Right atrium auricular region (tissue), 2 donors: ENCODE data around the gene ATP6V1E1. TPM values are rescaled to one million over a fixed set of nuclear protein-coding genes. Genes with fewer than 3 reads are reported as not detected.

Source experiments
- DNase-seq: peaks from one replicate; pipeline ENCODE4 v3.0.0-alpha.2; 2019; ENCODE audit warnings: low spot score
- H3K27ac ChIP-seq, 2 donors: fragments of 200-600 bp; sonication (generic); 1 replicate in 1 of 2; 2 replicates in 1 of 2; pipeline ENCODE4 v1.5.1; 2016 to 2019
- H3K27me3 ChIP-seq, 2 donors: fragments of 200-600 bp; sonication (generic); one replicate each; pipeline versions ENCODE4 v1.5.1 to v1.6.0; 2017 to 2019
- H3K36me3 ChIP-seq: fragments of 200-600 bp; sonication (generic); one replicate; pipeline ENCODE4 v1.5.1; 2016
- H3K4me1 ChIP-seq, 2 donors: fragments of 200-600 bp; sonication (generic); one replicate each; pipeline versions ENCODE4 v1.5.1 to v1.6.0; 2017 to 2019
- H3K4me3 ChIP-seq, 2 donors: fragments of 200-600 bp; sonication (generic); 1 replicate in 1 of 2; 2 replicates in 1 of 2; pipeline ENCODE4 v1.5.1; 2017 to 2019; ENCODE audit warnings: mild to moderate bottlenecking in 1 of 2, moderate library complexity in 1 of 2
- H3K9me3 ChIP-seq, 2 donors: fragments of 200-600 bp; sonication (generic); one replicate each; pipeline ENCODE4 v1.5.1; 2019
- CTCF ChIP-seq, 2 donors: fragments of 200-600 bp; sonication (generic); IDR thresholded peaks; one replicate each; pipeline ENCODE4 v1.5.1; 2019; ENCODE audit warnings: antibody characterized with exemption in 2 of 2
- total RNA-seq, 2 donors: library from RNA; depleted of rRNA; stranded (reverse); fragments of >200 nt; gene quantifications; one replicate each; pipeline ENCODE4 v1.1.0, GENCODE V29; 2016

ATP6V1E1 gene
- total RNA-seq, 2 donors from 2014 or later = 202 to 213 TPM

- H3K27ac ChIP-seq = no peak overlapping the region
- H3K9me3 ChIP-seq = no peaks in the 10 kb centered on the region
- no peaks in the 10 kb centered on the region for H3K4me1 ChIP-seq
- no peaks in the 10 kb centered on the region for H3K36me3 ChIP-seq
- no peak for DNase-seq
- H3K27me3 ChIP-seq = no peaks in the 10 kb centered on the region
- no peak for TF ChIP-seq CTCF (IDR thresholded peaks at IDR 0.05)
- no peak overlapping the region for H3K4me3 ChIP-seq
Observed at GRCh38 chr22:17583151-17583550, 45.4 kb downstream of the ATP6V1E1 start.

DNA sequence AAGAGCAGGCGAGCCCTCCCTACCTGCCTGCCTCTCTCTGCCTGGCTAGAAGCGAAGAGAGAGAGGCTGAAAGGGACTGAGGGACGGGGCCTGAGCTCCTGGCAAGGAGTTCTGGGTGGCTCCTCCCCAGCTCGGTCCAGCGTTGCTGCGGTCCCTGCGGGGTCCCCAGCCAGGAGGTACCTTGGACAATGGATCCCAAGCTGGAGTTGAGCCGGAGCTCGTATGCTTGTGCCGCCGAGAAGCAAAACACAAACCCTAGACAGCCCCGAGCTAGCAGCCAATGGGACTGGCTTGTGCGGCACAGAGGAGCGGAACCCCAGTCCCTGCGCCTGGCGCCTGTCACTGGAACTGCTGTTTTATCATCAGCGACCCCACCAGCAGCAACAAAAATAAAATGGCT is 46.9 kb downstream of the ATP6V1E1 start:
- Histone ChIP-seq H3K27ac (no peak overlapping the region), H3K36me3 (no peaks in the 10 kb centered on the region), H3K4me3 (no peak overlapping the region), H3K9me3 (no peaks in the 10 kb centered on the region), H3K27me3 (no peaks in the 10 kb centered on the region), H3K4me1 (peaks cover 0 to 5% of the 10 kb centered on the region in 2 donors)
- no peak for TF ChIP-seq CTCF (IDR thresholded peaks at IDR 0.05)
- no peak for DNase-seq

DNA sequence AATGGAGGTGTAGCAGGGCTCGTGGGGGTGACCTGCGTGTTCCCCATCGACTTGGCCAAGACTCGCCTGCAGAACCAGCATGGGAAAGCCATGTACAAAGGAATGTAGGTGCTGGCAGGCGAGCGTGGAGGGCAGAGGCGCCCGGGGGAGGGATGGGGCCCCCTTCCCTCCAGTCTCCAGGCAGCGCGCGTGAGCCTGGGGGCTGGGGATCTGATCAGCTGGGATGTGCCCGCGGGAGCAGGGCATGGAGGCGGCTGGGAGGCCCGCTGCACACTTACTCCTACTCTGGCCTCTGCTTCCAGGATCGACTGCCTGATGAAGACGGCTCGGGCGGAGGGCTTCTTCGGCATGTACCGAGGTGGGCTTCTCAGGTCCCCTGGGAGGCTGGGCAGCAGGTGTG is 47.5 kb downstream of the ATP6V1E1 start:
- Histone ChIP-seq H3K36me3 (no peaks in the 10 kb centered on the region), H3K27me3 (no peaks in the 10 kb centered on the region), H3K9me3 (no peaks in the 10 kb centered on the region), H3K4me3 (no peak overlapping the region), H3K4me1 (peaks cover 0 to 5% of the 10 kb centered on the region in 2 donors), H3K27ac (no peak overlapping the region)
- TF ChIP-seq CTCF (IDR thresholded peaks at IDR 0.05) = no peak
- no peak for DNase-seq

GRCh38 chr22:17580441-17581031 is 48.0 kb downstream of the ATP6V1E1 start:
- H3K36me3 ChIP-seq = no peaks in the 10 kb centered on the region
- no peak overlapping the region for H3K27ac ChIP-seq
- H3K4me3 ChIP-seq = no peak overlapping the region
- H3K27me3 ChIP-seq = no peaks in the 10 kb centered on the region
- peaks cover 0 to 5% of the 10 kb centered on the region in 2 donors for H3K4me1 ChIP-seq
- DNase-seq = no peak
- no peak for TF ChIP-seq CTCF (IDR thresholded peaks at IDR 0.05)
- no peaks in the 10 kb centered on the region for H3K9me3 ChIP-seq

DNA sequence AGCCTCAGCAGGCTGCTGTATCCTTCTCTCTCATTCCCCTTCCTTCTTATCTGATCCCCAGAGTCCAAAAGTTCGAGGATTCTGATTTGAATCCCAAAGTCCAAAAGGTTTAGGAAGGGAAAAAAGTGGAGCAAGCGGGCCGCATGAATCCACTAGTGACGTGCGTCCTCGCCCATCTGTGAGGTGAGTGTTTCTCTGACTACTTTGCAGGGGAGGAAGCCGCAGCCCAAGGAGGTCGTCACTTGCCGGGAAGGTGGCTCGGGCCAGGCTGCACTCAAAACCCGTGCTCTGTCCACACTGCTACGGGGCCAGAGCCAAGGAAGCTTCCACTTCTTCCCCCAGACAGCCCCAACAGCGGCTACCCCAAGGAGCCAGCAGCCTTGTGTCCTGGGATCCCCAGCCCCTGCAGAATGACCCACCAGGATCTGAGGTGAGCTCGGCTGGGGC is 49.0 kb downstream of the ATP6V1E1 start:
- Histone ChIP-seq H3K4me1 (peaks cover 0 to 5% of the 10 kb centered on the region in 2 donors), H3K4me3 (no peak overlapping the region), H3K9me3 (no peaks in the 10 kb centered on the region), H3K27ac (peak overlapping the region; percentile 17 to 88), H3K27me3 (no peaks in the 10 kb centered on the region), H3K36me3 (no peaks in the 10 kb centered on the region)
- no peak for TF ChIP-seq CTCF (IDR thresholded peaks at IDR 0.05)
- no peak for DNase-seq
